Measurements from ENCODE around the gene NHLRC2.
"Not testable (repeated sequence)": the region's sequence is repeated elsewhere in the genome, so short reads cannot be mapped to it uniquely, and the experiment has no call there.

NHLRC2 gene

GRCh38 chr10:113943196-113943595 lies 88.7 kb downstream of the NHLRC2 start:
- not testable (repeated sequence) for DNase-seq (ENCODE audit: low read depth)

GRCh38 chr10:113945075-113945686 lies 90.7 kb downstream of the NHLRC2 start:
- peak; percentile 79 for DNase-seq (ENCODE audit: low read depth)

- DNase-seq (ENCODE audit: low read depth): no peak
These were observed 91.2 kb downstream of the NHLRC2 start for GRCh38 chr10:113945687-113946085.

GRCh38 chr10:113947184-113948041 lies 93.0 kb downstream of the NHLRC2 start:
- peak; percentile 9 for DNase-seq (ENCODE audit: low read depth)

GRCh38 chr10:113948048-113948447 lies 93.6 kb downstream of the NHLRC2 start:
- DNase-seq (ENCODE audit: low read depth): no peak

GRCh38 chr10:113950268-113950667 lies 95.8 kb downstream of the NHLRC2 start:
- DNase-seq (ENCODE audit: low read depth): no peak

GRCh38 chr10:113953505-113954272 lies 99.2 kb downstream of the NHLRC2 start:
- no peak for DNase-seq (ENCODE audit: low read depth)

GRCh38 chr10:113954409-113954808 lies 99.9 kb downstream of the NHLRC2 start:
- peak; percentile 9 for DNase-seq (ENCODE audit: low read depth)

- DNase-seq (ENCODE audit: low read depth): peak; percentile 92
These were observed 102.6 kb downstream of the NHLRC2 start for GRCh38 chr10:113957013-113957412.

- peak; percentile 96 for DNase-seq (ENCODE audit: low read depth)
These were observed 104.3 kb downstream of the NHLRC2 start for GRCh38 chr10:113958631-113959382.

- DNase-seq (ENCODE audit: low read depth): no peak
These were observed 104.9 kb downstream of the NHLRC2 start for GRCh38 chr10:113959383-113959760.

GRCh38 chr10:113960617-113961181 lies 106.2 kb downstream of the NHLRC2 start:
- DNase-seq (ENCODE audit: low read depth): peak; percentile 16

GRCh38 chr10:113961182-113962031 lies 106.9 kb downstream of the NHLRC2 start:
- no peak for DNase-seq (ENCODE audit: low read depth)

GRCh38 chr10:113965077-113965476 lies 110.6 kb downstream of the NHLRC2 start:
- DNase-seq (ENCODE audit: low read depth): no peak

- DNase-seq (ENCODE audit: low read depth): no peak
These were observed 111.2 kb downstream of the NHLRC2 start for GRCh38 chr10:113965683-113966082.

Data from EH (cell line).